Measurements from ENCODE around the gene NR1I3. TPM values are rescaled to one million over a fixed set of nuclear protein-coding genes. Genes with fewer than 3 reads are reported as not detected.

NR1I3 gene
- polyA plus RNA-seq, 1 donor = 0.83 TPM

GRCh38 chr1:161219078-161219892, 18.7 kb downstream of the NR1I3 start:
- DNase-seq (ENCODE audit: low read depth) = no peak

GRCh38 chr1:161218301-161219077, 19.5 kb downstream of the NR1I3 start:
- no peak for DNase-seq (ENCODE audit: low read depth)

- no peak for DNase-seq (ENCODE audit: low read depth)
Observed at GRCh38 chr1:161217831-161218230, 20.2 kb downstream of the NR1I3 start.

GRCh38 chr1:161216945-161217712, 20.9 kb downstream of the NR1I3 start:
- DNase-seq (ENCODE audit: low read depth) = no peak

GRCh38 chr1:161215076-161215475, 22.9 kb downstream of the NR1I3 start, which contains the start of gene FCER1G:
FCER1G (plus strand) TSS chr1:161215295; CDS start chr1:161215322, 27 bp downstream.
- no peak for DNase-seq (ENCODE audit: low read depth)

GRCh38 chr1:161214369-161214768, 23.6 kb downstream of the NR1I3 start:
- no peak for DNase-seq (ENCODE audit: low read depth)

GRCh38 chr1:161209790-161210409, 28.1 kb downstream of the NR1I3 start:
- no peak for DNase-seq (ENCODE audit: low read depth)

GRCh38 chr1:161207173-161207572, 30.8 kb downstream of the NR1I3 start:
- DNase-seq (ENCODE audit: low read depth) = no peak

- DNase-seq (ENCODE audit: low read depth) = no peak
Observed at GRCh38 chr1:161206411-161207140, 31.4 kb downstream of the NR1I3 start.

GRCh38 chr1:161201836-161202712, 35.9 kb downstream of the NR1I3 start, which contains the start of gene NDUFS2:
NDUFS2 (plus strand) TSS chr1:161202367; CDS start chr1:161202386, 19 bp downstream.
- DNase-seq (ENCODE audit: low read depth) = peak; percentile 99

GRCh38 chr1:161200992-161201835, 36.8 kb downstream of the NR1I3 start:
- DNase-seq (ENCODE audit: low read depth) = no peak

- DNase-seq (ENCODE audit: low read depth) = no peak
Observed at GRCh38 chr1:161200421-161200991, 37.5 kb downstream of the NR1I3 start.

- no peak for DNase-seq (ENCODE audit: low read depth)
Observed at GRCh38 chr1:161199506-161200139, 38.4 kb downstream of the NR1I3 start.

GRCh38 chr1:161198897-161199431, 39.0 kb downstream of the NR1I3 start, which contains the start of gene ADAMTS4:
ADAMTS4 (minus strand) TSS chr1:161199054; CDS start chr1:161198627, 427 bp downstream.
- DNase-seq (ENCODE audit: low read depth) = peak; percentile 84

- no peak for DNase-seq (ENCODE audit: low read depth)
Observed at GRCh38 chr1:161198194-161198896, 39.7 kb downstream of the NR1I3 start.

- DNase-seq (ENCODE audit: low read depth) = no peak
Observed at GRCh38 chr1:161197560-161198193, 40.3 kb downstream of the NR1I3 start.
